8988T (cell line): ENCODE data around the gene MUC2.
"Not testable (repeated sequence)": the region's sequence is repeated elsewhere in the genome, so short reads cannot be mapped to it uniquely, and the experiment has no call there.

Source experiments
- DNase-seq: peaks from one replicate; pipeline ENCODE4 v3.0.0; 2011

MUC2 gene

GRCh38 chr11:1108246-1108900 is 33.7 kb downstream of the MUC2 start:
- no peak for DNase-seq

GRCh38 chr11:1109101-1109917 is 34.6 kb downstream of the MUC2 start:
- no peak for DNase-seq

GRCh38 chr11:1109918-1110705 is 35.4 kb downstream of the MUC2 start:
- no peak for DNase-seq

GRCh38 chr11:1111545-1112212 is 37.0 kb downstream of the MUC2 start:
- DNase-seq = no peak

GRCh38 chr11:1112351-1113191 is 37.9 kb downstream of the MUC2 start:
- DNase-seq = no peak

GRCh38 chr11:1113405-1114201 is 38.9 kb downstream of the MUC2 start:
- no peak for DNase-seq

- not testable (repeated sequence) for DNase-seq
Measured at GRCh38 chr11:1115292-1115691, 40.6 kb downstream of the MUC2 start.

- DNase-seq = no peak
Measured at GRCh38 chr11:1116104-1116503, 41.4 kb downstream of the MUC2 start.

GRCh38 chr11:1116666-1117390 is 42.2 kb downstream of the MUC2 start:
- DNase-seq = peak; percentile 25

- peak; percentile 26 for DNase-seq
Measured at GRCh38 chr11:1117992-1118391, 43.3 kb downstream of the MUC2 start.

- DNase-seq = peak; percentile 26
Measured at GRCh38 chr11:1118755-1119603, 44.3 kb downstream of the MUC2 start.

GRCh38 chr11:1119604-1120146 is 45.0 kb downstream of the MUC2 start:
- peak; percentile 39 for DNase-seq

- no peak for DNase-seq
Measured at GRCh38 chr11:1120532-1121330, 46.1 kb downstream of the MUC2 start.

- DNase-seq = no peak
Measured at GRCh38 chr11:1121331-1121812, 46.7 kb downstream of the MUC2 start.

GRCh38 chr11:1121813-1122663 is 47.4 kb downstream of the MUC2 start:
- DNase-seq = peak; percentile 29

- DNase-seq = no peak
Measured at GRCh38 chr11:1122664-1123002, 48.0 kb downstream of the MUC2 start.

GRCh38 chr11:1123970-1124369 is 49.3 kb downstream of the MUC2 start:
- DNase-seq = no peak
